OCI-LY1 (cell line): ENCODE results near the gene TPSAB1.

Experiments
- CTCF ChIP-seq: fragments of 200-600 bp; sonication (generic), shearing (Covaris generic); IDR thresholded peaks from 2 replicates; pipeline ENCODE4 v1.5.1; 2017; ENCODE audit warnings: mild to moderate bottlenecking, antibody characterized with exemption, low read length, moderate library complexity, mixed read lengths
- EZH2 ChIP-seq: fragments of 200-600 bp; sonication (generic), shearing (Covaris generic); IDR thresholded peaks from 2 replicates; pipeline ENCODE4 v1.8.0; 2017; ENCODE audit warnings: borderline replicate concordance, mixed run types, mild to moderate bottlenecking, antibody characterized with exemption, low read length, moderate library complexity, mixed read lengths

GRCh38 chr16:1222553-1223354 lies 17.8 kb upstream of the TPSAB1 start:
- TF ChIP-seq EZH2 (no peak), CTCF (no peak)
